ENCODE measurements around the gene RGS12. TPM values are rescaled to one million over a fixed set of nuclear protein-coding genes. Genes with fewer than 3 reads are reported as not detected.
A peak's percentile ranks its signal among the peaks of the same experiment; 100 is the strongest.

Gene RGS12
- total RNA-seq, 1 experiment from 2014 or later = 36.6 TPM

DNA sequence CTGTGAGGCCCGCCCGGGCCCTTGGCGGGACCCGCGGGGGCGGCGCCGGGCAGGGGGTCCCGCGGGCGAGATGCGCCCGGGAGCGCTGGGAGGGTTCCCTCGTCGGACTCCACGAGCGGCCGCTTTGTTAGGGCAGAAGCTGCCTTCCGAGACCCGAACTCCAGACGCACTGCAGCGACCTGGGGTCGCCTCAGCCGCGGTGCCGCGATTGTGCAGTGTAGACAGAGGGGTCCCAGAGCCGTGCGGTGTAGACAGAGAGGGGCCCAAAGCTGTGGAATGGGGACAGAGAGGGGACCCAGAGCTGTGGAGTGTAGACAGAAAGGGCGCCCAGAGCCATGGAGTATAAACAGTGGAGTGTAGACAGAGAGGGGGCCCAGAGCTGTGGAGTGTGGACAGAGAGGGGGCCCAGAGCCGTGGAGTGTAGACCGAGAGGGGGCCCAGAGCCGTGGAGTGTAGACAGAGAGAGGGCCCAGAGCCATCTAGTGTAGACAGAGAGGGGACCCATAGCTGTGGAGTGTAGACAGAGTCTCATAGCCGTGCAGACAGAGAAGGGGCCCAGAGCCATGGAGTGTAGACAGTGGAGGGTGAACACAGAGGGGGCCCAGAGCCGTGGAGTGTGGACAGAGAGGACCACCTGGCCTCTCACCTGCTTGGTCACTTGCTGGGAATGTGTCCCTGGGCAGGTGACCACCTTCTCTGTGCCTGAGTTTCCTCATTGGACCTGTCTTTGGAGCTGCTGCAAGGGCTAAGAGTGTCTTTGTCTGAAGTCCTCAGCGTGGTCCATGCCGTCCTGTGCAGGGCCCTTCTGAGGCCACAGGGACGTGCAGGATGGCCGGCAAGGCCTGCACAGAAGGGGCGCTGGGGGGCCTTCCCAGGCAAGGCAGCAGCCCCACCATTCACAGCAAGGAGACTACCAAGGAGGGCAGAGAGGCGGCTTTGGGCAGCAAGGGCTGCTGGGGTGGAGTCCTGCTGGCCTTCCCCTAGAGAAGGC is 875 bp downstream of the RGS12 start:
- Histone ChIP-seq H3K9me2 (ENCODE audit: insufficient read depth) (no peaks in the 10 kb centered on the region), H3K27ac (no peak overlapping the region), H3K4me2 (peak overlapping the region; percentile 72), H2AFZ (peak overlapping the region; percentile 70; the same call in 1 of the 2 replicates), H3F3A (ENCODE audit: insufficient read depth, low read depth) (peaks cover 12% of the 10 kb centered on the region), H3K4me1 (replicated peaks; ENCODE audit: insufficient read depth) (peaks cover 9% of the 10 kb centered on the region), H3K79me2 (ENCODE audit: low read depth) (no peaks in the 10 kb centered on the region), H3K36me3 (ENCODE audit: low read depth) (no peaks in the 10 kb centered on the region), H3K9me3 (ENCODE audit: insufficient read depth, low read depth) (no peaks in the 10 kb centered on the region), H3K4me3 (peak overlapping the region; percentile 55; the same call in 1 of the 2 replicates), H3K27me3 (ENCODE audit: insufficient read depth, low read depth) (no peaks in the 10 kb centered on the region), H4K20me1 (ENCODE audit: insufficient read depth) (no peaks in the 10 kb centered on the region)
- ChIA-PET POLR2A (ENCODE audit: unreplicated experiment) (no interaction called here), CTCF (no interaction called here)
- intact Hi-C loops (cut with micrococcal nuclease; ENCODE audit: unreplicated experiment) = loop anchor here (10.0 kb wide), 1 partner anchor 191 kb away; no protein-coding TSS in a partner anchor
- BruUV-seq (replicated peaks) = TSS peak; percentile 7
- no peak for DNase-seq
- TF ChIP-seq, protein P1, sequence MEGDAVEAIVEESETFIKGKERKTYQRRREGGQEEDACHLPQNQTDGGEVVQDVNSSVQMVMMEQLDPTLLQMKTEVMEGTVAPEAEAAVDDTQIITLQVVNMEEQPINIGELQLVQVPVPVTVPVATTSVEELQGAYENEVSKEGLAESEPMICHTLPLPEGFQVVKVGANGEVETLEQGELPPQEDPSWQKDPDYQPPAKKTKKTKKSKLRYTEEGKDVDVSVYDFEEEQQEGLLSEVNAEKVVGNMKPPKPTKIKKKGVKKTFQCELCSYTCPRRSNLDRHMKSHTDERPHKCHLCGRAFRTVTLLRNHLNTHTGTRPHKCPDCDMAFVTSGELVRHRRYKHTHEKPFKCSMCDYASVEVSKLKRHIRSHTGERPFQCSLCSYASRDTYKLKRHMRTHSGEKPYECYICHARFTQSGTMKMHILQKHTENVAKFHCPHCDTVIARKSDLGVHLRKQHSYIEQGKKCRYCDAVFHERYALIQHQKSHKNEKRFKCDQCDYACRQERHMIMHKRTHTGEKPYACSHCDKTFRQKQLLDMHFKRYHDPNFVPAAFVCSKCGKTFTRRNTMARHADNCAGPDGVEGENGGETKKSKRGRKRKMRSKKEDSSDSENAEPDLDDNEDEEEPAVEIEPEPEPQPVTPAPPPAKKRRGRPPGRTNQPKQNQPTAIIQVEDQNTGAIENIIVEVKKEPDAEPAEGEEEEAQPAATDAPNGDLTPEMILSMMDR (conservative IDR thresholded peaks at IDR 0.05) = no peak
- no peak for TF ChIP-seq EZH2 (IDR thresholded peaks at IDR 0.05; ENCODE audit: low read depth)

DNA sequence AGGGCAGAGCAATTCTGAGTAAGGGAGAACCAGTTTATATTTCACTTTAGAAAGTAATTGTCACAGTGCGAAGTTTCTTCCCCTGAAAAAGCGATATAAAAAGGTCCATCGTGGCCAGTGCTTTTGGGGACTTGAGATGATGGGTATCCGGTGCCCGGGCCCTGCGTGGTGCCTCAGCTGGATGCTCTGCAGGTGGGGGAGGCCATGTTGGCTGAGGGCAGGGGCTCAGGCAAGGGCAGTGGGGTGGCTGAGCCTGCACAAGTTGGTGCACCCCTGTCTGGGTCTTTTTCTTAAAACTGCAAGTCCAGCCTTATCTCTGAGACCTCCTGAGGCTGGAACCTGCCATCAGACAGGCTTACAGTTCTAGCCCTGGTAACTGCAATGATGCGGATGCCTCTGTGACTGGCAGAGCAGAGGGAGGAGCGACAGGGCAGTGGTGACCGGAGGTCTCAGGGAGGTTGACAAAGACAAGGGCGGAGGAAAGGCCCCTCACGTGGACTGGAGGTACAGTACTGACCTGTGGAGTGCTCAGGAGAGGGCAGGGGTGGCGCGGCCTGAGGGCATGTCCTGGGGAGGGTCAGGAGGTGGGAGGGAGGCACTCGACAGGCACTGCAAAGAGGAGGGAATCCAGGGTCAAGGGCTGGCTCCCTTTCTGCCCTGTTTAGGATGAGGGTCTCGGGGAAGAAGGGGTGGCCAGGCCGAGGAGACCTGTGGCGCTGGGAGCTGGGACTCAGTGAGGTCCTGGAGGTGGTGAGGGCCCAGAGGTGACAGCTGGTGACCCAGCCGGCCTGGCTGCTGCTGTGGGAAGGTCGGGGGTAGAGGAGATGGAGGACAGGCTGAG is 1.8 kb downstream of the RGS12 start:
- intact Hi-C loops (cut with micrococcal nuclease; ENCODE audit: unreplicated experiment) = loop anchor here (10.0 kb wide), 1 partner anchor 190 kb away; no protein-coding TSS in a partner anchor
- H3K4me2 ChIP-seq = no peak overlapping the region
- H3K79me2 ChIP-seq (ENCODE audit: low read depth) = no peaks in the 10 kb centered on the region
- ChIA-PET POLR2A (ENCODE audit: unreplicated experiment) (no interaction called here), CTCF (no interaction called here)
- H3K27ac ChIP-seq = no peak overlapping the region
- BruUV-seq (replicated peaks) = no TSS peak
- no peaks in the 10 kb centered on the region for H3K9me3 ChIP-seq (ENCODE audit: insufficient read depth, low read depth)
- peaks cover 12% of the 10 kb centered on the region for H3F3A ChIP-seq (ENCODE audit: insufficient read depth, low read depth)
- H3K4me1 ChIP-seq (replicated peaks; ENCODE audit: insufficient read depth) = peaks cover 9% of the 10 kb centered on the region
- no peaks in the 10 kb centered on the region for H3K36me3 ChIP-seq (ENCODE audit: low read depth)
- no peaks in the 10 kb centered on the region for H3K27me3 ChIP-seq (ENCODE audit: insufficient read depth, low read depth)
- TF ChIP-seq, protein P1 (conservative IDR thresholded peaks at IDR 0.05) = no peak
- TF ChIP-seq EZH2 (IDR thresholded peaks at IDR 0.05; ENCODE audit: low read depth) = no peak
- H4K20me1 ChIP-seq (ENCODE audit: insufficient read depth) = no peaks in the 10 kb centered on the region
- no peak overlapping the region for H2AFZ ChIP-seq
- no peaks in the 10 kb centered on the region for H3K9me2 ChIP-seq (ENCODE audit: insufficient read depth)
- no peak for DNase-seq
- no peak overlapping the region for H3K4me3 ChIP-seq

DNA sequence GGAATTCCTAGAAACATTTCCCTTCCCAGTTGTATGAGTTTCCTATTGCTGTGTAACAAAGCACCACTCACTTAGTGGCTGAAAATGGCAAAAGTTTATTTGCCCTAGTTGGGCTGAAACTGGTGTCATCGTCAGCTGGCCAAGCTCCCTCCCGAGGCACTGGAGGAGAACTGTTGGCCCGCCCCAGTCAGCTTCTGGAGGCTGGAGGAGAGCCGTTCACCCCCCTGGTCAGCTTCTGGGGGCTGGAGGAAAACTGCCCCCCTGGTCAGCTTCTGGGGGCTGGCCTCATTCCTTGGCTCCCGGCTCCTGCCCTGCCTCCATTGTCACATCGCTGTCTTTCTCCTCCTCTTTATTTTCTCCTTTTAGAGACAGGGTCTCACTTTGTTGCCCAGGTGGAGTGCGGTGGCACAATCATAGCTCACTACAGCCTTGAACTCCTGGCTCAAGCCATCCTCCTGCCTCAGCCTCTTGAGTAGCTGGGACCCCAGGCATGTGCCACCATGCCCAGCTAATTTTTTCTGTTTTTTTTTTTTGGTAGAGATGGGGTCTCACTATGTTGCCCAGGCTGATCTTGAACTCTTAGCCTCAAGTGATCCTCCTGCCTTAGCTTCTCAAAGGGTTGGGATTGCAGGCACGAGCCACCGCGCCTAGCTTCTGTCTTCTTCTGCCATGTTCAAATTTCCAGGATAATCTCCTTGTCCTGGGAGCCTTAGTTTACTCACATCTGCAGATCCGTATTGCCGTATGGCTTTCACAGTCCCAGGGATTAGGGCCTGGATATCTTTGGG is 3.2 kb downstream of the RGS12 start:
- Histone ChIP-seq H3K79me2 (ENCODE audit: low read depth) (no peaks in the 10 kb centered on the region), H3K9me3 (ENCODE audit: insufficient read depth, low read depth) (no peaks in the 10 kb centered on the region), H3K36me3 (ENCODE audit: low read depth) (no peaks in the 10 kb centered on the region), H3K9me2 (ENCODE audit: insufficient read depth) (no peaks in the 10 kb centered on the region), H3K4me2 (no peak overlapping the region), H3K4me3 (no peak overlapping the region), H3F3A (ENCODE audit: insufficient read depth, low read depth) (peaks cover 9% of the 10 kb centered on the region), H3K27ac (no peak overlapping the region), H3K27me3 (ENCODE audit: insufficient read depth, low read depth) (no peaks in the 10 kb centered on the region), H4K20me1 (ENCODE audit: insufficient read depth) (no peaks in the 10 kb centered on the region), H3K4me1 (replicated peaks; ENCODE audit: insufficient read depth) (peaks cover 4% of the 10 kb centered on the region), H2AFZ (no peak overlapping the region)
- TF ChIP-seq, protein P1 (conservative IDR thresholded peaks at IDR 0.05) = no peak
- no peak for TF ChIP-seq EZH2 (IDR thresholded peaks at IDR 0.05; ENCODE audit: low read depth)
- CTCF ChIA-PET = no interaction called here
- POLR2A ChIA-PET (ENCODE audit: unreplicated experiment) = no interaction called here
- intact Hi-C loops (cut with micrococcal nuclease; ENCODE audit: unreplicated experiment) = loop anchor here (10.0 kb wide), 1 partner anchor 189 kb away; no protein-coding TSS in a partner anchor
- TSS peak; percentile 9 for BruUV-seq (replicated peaks)
- no peak for DNase-seq

All from PC-9 (cell line).